Astrocyte of the cerebellum (primary cell): Measurements from ENCODE around the gene MSH4.
"Not testable (repeated sequence)": the region's sequence is repeated elsewhere in the genome, so short reads cannot be mapped to it uniquely, and the experiment has no call there.

Experiments
- DNase-seq: peaks from one replicate; pipeline ENCODE4 v3.0.0-alpha.2; 2011; ENCODE audit warnings: low read depth
- H3K4me3 ChIP-seq: 2 replicates; pipeline ENCODE4 v1.5.1; 2011; ENCODE audit warnings: mild to moderate bottlenecking, low read depth, low read length, moderate library complexity
- CTCF ChIP-seq: IDR thresholded peaks from 2 replicates; pipeline ENCODE4 v1.5.1; 2012; ENCODE audit warnings: low read length, low read depth, moderate library complexity, mild to moderate bottlenecking; ENCODE audit errors: missing control alignments
- in situ Hi-C: cut with HindIII; loops from 2 replicates; pipeline ENCODE4 v1.10.0; 2017; ENCODE audit warnings: low sequenced_read_pairs

Gene MSH4

GRCh38 chr1:75797606-75798216 is 1.0 kb downstream of the MSH4 start:
- H3K4me3 ChIP-seq = no peak overlapping the region
- in situ Hi-C loops = no loop called here
- DNase-seq = no peak
- TF ChIP-seq CTCF = no peak

GRCh38 chr1:75801480-75801879 is 4.8 kb downstream of the MSH4 start:
- in situ Hi-C loops, H3K4me3 ChIP-seq, DNase-seq: not testable (repeated sequence)

GRCh38 chr1:75808921-75809320 is 12.2 kb downstream of the MSH4 start:
- in situ Hi-C loops = no loop called here
- no peak overlapping the region for H3K4me3 ChIP-seq
- TF ChIP-seq CTCF = no peak
- DNase-seq = no peak

- DNase-seq, H3K4me3 ChIP-seq, in situ Hi-C loops: not testable (repeated sequence)
Observed at GRCh38 chr1:75810113-75810512, 13.4 kb downstream of the MSH4 start.

GRCh38 chr1:75811211-75811981 is 14.7 kb downstream of the MSH4 start:
- no peak for TF ChIP-seq CTCF
- in situ Hi-C loops = no loop called here
- DNase-seq = no peak
- no peak overlapping the region for H3K4me3 ChIP-seq

GRCh38 chr1:75812065-75812464 is 15.4 kb downstream of the MSH4 start:
- in situ Hi-C loops = no loop called here
- TF ChIP-seq CTCF = no peak

GRCh38 chr1:75823596-75823995 is 26.9 kb downstream of the MSH4 start:
- H3K4me3 ChIP-seq, DNase-seq, in situ Hi-C loops: not testable (repeated sequence)

More at GRCh38 chr1:75812065-75812464, 15.4 kb downstream of the MSH4 start:
- no peak for DNase-seq
- no peak overlapping the region for H3K4me3 ChIP-seq

GRCh38 chr1:75836528-75837100 is 39.9 kb downstream of the MSH4 start:
- no peak for TF ChIP-seq CTCF
- in situ Hi-C loops = no loop called here
- H3K4me3 ChIP-seq = no peak overlapping the region
- no peak for DNase-seq
